Common myeloid progenitor, CD34-positive (primary cell): ENCODE data around the gene NAA60.
"Not testable (repeated sequence)": the region's sequence is repeated elsewhere in the genome, so short reads cannot be mapped to it uniquely, and the experiment has no call there.

Experiments used
- CTCF ChIA-PET: fragments of 350-600 bp; sonication (Branson Sonifier 250); formaldehyde crosslinking; loops from one replicate; lab custom pipeline; 2021; ENCODE audit warnings: antibody characterized with exemption; lab: Charles Lee
- POLR2A ChIA-PET: fragments of 350-600 bp; sonication (Branson Sonifier 250); formaldehyde crosslinking; loops from one replicate; lab custom pipeline; 2021; ENCODE audit warnings: antibody characterized with exemption; lab: Charles Lee
- DNase-seq, 3 donors: peaks; one replicate each; pipeline versions ENCODE4 v3.0.0 to v3.0.0-alpha.2; 2013
- H3K27ac ChIP-seq, 2 experiments: 1 replicate in 1 of 2; 2 replicates in 1 of 2; pipeline ENCODE4 v1.7.0; 2013; ENCODE audit warnings: inconsistent platforms in 2 of 2, low read length in 2 of 2, mild to moderate bottlenecking in 2 of 2, low read depth in 1 of 2, moderate library complexity in 1 of 2; ENCODE audit not compliant: severe bottlenecking in 2 of 2, insufficient read depth in 1 of 2, poor library complexity in 1 of 2
- H3K27me3 ChIP-seq, 5 experiments: replicated peaks in 2 of 5; 1 replicate in 3 of 5; 2 replicates in 2 of 5; pipeline versions ENCODE4 v1.6.1 to v1.7.0; 2013; ENCODE audit warnings: low read length in 4 of 5, mild to moderate bottlenecking in 2 of 5, moderate library complexity in 2 of 5, inconsistent platforms in 1 of 5; ENCODE audit not compliant: insufficient read depth in 5 of 5, control insufficient read depth in 4 of 5
- H3K36me3 ChIP-seq, 4 experiments: 1 replicate in 2 of 4; 2 replicates in 2 of 4; pipeline versions ENCODE4 v1.6.1 to v1.7.0; 2013; ENCODE audit warnings: low read length in 3 of 4, control low read depth in 1 of 4, mild to moderate bottlenecking in 1 of 4; ENCODE audit not compliant: control insufficient read depth in 4 of 4, insufficient read depth in 4 of 4
- H3K4me1 ChIP-seq, 4 experiments: 1 replicate in 3 of 4; 2 replicates in 1 of 4; pipeline versions ENCODE4 v1.6.1 to v1.7.1; 2013; ENCODE audit warnings: low read length in 3 of 4, mild to moderate bottlenecking in 3 of 4, control low read depth in 1 of 4, inconsistent platforms in 1 of 4, moderate library complexity in 1 of 4; ENCODE audit not compliant: control insufficient read depth in 4 of 4, insufficient read depth in 4 of 4; ENCODE audit errors: control extremely low read depth in 1 of 4
- H3K4me3 ChIP-seq, 7 experiments: 1 replicate in 4 of 7; 2 replicates in 3 of 7; pipeline versions ENCODE4 v1.5.1 to v1.7.0; 2013; ENCODE audit warnings: mild to moderate bottlenecking in 7 of 7, low read length in 6 of 7, moderate library complexity in 6 of 7, inconsistent platforms in 2 of 7, low read depth in 2 of 7, control low read depth in 1 of 7; ENCODE audit not compliant: insufficient read depth in 4 of 7, control insufficient read depth in 1 of 7; ENCODE audit errors: extremely low read depth in 1 of 7
- H3K9me3 ChIP-seq, 5 experiments: 1 replicate in 4 of 5; 2 replicates in 1 of 5; pipeline versions ENCODE4 v1.6.1 to v1.7.1; 2013; ENCODE audit warnings: low read length in 4 of 5, mild to moderate bottlenecking in 2 of 5, inconsistent platforms in 1 of 5, low read depth in 1 of 5, moderate library complexity in 1 of 5; ENCODE audit not compliant: control insufficient read depth in 4 of 5, insufficient read depth in 2 of 5; ENCODE audit errors: control extremely low read depth in 1 of 5
- WGBS: methylation state at CpG from one replicate; pipeline ENCODE4 v1.1.5; 2013; ENCODE audit not compliant: insufficient coverage; 5-methylcytosine and 5-hydroxymethylcytosine counted together

Gene NAA60

GRCh38 chr16:3495176-3495575 is 51.7 kb downstream of the NAA60 start, which contains the start of gene C16orf90:
Gene C16orf90, minus strand, starts transcription at chr16:3495489. Its CDS starts 68 bp downstream, at chr16:3495421.
- Histone ChIP-seq H3K4me1 (peaks cover 0 to 14% (median 4%) of the 10 kb centered on the region in 4 experiments), H3K9me3 (no peaks in the 10 kb centered on the region), H3K27me3 (no peaks in the 10 kb centered on the region), H3K36me3 (no peaks in the 10 kb centered on the region), H3K4me3 (no peak within 1 kb of the TSS), H3K27ac (no peak within 1 kb of the TSS)
- no CpG with 5 or more reads among the region's 3 CpGs for WGBS
- POLR2A ChIA-PET: no interaction called here
- DNase-seq: no peak
- CTCF ChIA-PET: no interaction called here

DNA sequence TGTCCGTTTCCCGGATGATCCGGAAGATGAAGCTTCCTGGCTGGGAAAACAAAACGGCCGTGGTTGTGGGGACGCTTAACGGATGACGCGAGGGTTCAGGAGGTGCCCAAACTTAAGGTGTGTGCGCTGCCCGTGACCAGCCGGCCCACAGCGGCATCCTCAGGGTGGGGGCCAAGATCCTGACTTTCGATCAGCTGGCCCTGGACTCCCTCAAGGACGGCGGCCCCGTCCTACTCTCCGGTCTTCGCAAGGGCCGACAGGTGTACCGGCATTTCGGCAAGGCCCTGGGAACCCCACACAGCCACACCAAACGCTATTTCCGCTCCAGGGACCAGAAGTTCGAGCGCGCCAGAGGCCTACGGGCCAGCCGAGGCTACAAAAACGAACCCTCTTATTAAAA is 52.9 kb downstream of the NAA60 start:
- H3K27ac ChIP-seq: no peak overlapping the region
- no peaks in the 10 kb centered on the region for H3K36me3 ChIP-seq
- DNase-seq: no peak
- WGBS: 99% methylated on average over 26 of the region's 30 CpGs
- no peaks in the 10 kb centered on the region for H3K9me3 ChIP-seq
- no peaks in the 10 kb centered on the region for H3K27me3 ChIP-seq
- POLR2A ChIA-PET: no interaction called here
- CTCF ChIA-PET: no interaction called here
- H3K4me1 ChIP-seq: peaks cover 0 to 14% (median 6%) of the 10 kb centered on the region in 4 experiments
- H3K4me3 ChIP-seq: no peak overlapping the region

DNA sequence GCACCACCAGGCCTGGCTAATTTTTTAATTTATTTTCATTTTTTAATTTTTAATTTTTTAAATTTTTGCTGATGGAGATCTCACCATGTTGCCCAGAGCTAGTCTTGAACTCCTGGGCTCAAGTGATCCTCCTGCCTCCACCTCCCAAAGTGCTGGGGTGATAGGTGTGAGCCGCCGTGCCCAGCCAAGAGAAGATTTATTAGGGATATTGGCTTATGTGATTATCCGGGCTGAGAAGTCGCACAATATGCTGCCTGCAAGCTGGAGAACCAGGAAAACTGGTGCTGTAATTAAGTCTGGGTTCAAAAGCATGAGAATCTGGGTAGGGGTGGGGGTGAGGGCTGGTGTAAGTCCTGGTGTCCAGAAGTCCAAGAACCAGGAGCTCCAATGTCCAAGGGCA is 54.3 kb downstream of the NAA60 start:
- CTCF ChIA-PET: no interaction called here

DNA sequence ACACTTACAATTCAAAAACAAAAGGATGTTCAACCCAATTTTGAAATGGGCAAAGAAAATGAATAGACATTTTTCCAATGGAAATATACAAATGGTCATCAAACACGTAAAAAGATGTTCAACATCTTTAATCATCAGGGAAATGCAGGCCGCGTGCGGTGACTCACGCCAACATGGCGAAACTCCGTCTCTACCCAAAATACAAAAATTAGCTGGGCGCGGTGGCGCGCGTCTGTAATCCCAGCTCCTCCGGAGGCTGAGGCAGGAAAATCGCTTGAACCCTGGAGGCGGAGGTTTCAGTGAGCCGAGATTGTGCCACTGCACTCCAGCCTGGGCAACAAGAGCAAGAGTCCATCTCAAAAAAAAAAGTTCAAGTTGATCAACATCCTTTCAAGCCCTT is 55.5 kb downstream of the NAA60 start:
- Histone ChIP-seq H3K9me3 (no peaks in the 10 kb centered on the region), H3K4me3 (no peak overlapping the region), H3K27me3 (no peaks in the 10 kb centered on the region), H3K36me3 (no peaks in the 10 kb centered on the region), H3K27ac (no peak overlapping the region), H3K4me1 (peaks cover 2 to 23% (median 17%) of the 10 kb centered on the region in 4 experiments)
- ChIA-PET CTCF (interaction anchor here (1.4 kb wide), 1 partner anchor 9 kb away, joined by 3 read pairs; no protein-coding TSS in a partner anchor), POLR2A (no interaction called here)
- DNase-seq: no peak
- 98% methylated on average over 16 of the region's 16 CpGs for WGBS

More for the DNA sequence above, 54.3 kb downstream of the NAA60 start:
- no peak for DNase-seq
- Histone ChIP-seq H3K4me3 (no peak overlapping the region), H3K36me3 (no peaks in the 10 kb centered on the region), H3K9me3 (no peaks in the 10 kb centered on the region), H3K27ac (no peak overlapping the region), H3K4me1 (peaks cover 2 to 18% (median 13%) of the 10 kb centered on the region in 4 experiments), H3K27me3 (no peaks in the 10 kb centered on the region)
- 100% methylated on average over 2 of the region's 4 CpGs for WGBS
- POLR2A ChIA-PET: no interaction called here

DNA sequence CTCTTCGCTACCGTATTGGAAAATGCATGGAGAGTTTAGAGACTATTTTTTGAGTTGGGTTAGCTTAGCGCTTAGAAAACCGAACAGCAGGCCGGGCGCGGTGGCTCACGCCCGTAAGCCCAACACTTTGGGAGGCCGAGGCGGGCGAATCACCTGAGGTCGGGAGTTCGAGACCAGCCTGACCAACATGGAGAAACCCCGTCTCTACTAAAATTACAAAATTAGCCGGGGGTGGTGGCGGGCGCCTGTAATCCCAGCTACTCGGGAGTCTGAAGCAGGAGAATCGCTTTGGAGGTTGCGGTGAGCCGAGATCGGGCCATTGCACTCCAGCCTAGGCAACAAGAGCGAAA is 57.9 kb downstream of the NAA60 start:
- not testable (repeated sequence) for H3K9me3 ChIP-seq, H3K27me3 ChIP-seq, H3K36me3 ChIP-seq
- DNase-seq: peak in 1 of 3 donors; percentile 22
- H3K27ac ChIP-seq: peak overlapping the region; percentile 64 to 84
- ChIA-PET CTCF (interaction anchor here (0.7 to 0.9 kb wide), 2 partner anchors 12 to 370 kb away, joined by 3 read pairs; no protein-coding TSS in a partner anchor), POLR2A (interaction anchor here (1.4 kb wide), 1 partner anchor 219 kb away, joined by 4 read pairs; no protein-coding TSS in a partner anchor)
- 20% methylated on average over 23 of the region's 24 CpGs for WGBS
- peaks cover 2 to 23% (median 18%) of the 10 kb centered on the region in 4 experiments for H3K4me1 ChIP-seq
- peak overlapping the region; percentile 64 to 85 (median 78) for H3K4me3 ChIP-seq

DNA sequence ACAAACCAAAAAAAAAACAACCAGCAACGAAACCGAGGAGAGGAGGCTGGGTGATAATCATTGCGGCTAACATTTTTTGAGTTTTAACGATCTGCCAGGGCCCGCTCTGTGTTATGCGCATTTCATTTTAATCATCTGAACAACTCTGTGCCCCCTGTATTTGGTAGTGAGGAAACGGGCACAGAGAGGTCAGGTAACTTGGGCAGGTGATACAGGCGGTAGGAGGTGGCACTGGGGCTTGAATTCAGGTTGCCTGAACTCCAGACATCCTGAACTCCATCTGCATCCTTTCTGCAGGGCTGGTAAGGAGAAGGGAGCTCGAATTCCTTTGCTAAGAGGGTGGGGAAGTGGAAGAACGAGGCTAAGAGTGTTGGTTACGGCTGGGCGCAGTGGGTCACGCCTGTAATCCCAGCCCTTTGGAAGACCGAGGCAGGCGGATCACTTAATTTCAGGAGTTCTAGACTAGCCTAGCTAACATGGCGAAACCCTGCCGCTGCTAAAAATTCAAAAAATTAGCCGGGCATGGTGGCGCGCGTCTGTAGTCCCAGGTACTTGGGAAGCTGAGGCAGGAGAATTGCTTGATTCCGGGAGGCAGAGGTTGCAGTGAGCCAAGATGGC is 58.4 kb downstream of the NAA60 start:
- H3K4me3 ChIP-seq: peak overlapping the region in 6 of 7 experiments; percentile 64 to 85 (median 82)
- H3K4me1 ChIP-seq: peaks cover 2 to 23% (median 18%) of the 10 kb centered on the region in 4 experiments
- H3K27me3 ChIP-seq: no peaks in the 10 kb centered on the region
- no peaks in the 10 kb centered on the region for H3K9me3 ChIP-seq
- no peak overlapping the region for H3K27ac ChIP-seq
- WGBS: 85% methylated on average over 20 of the region's 22 CpGs
- no peak for DNase-seq
- H3K36me3 ChIP-seq: peaks cover 0 to 12% (median 0%) of the 10 kb centered on the region in 4 experiments
- ChIA-PET CTCF (interaction anchor here (0.7 to 0.9 kb wide), 2 partner anchors 11 to 370 kb away, joined by 3 read pairs; no protein-coding TSS in a partner anchor), POLR2A (no interaction called here)

DNA sequence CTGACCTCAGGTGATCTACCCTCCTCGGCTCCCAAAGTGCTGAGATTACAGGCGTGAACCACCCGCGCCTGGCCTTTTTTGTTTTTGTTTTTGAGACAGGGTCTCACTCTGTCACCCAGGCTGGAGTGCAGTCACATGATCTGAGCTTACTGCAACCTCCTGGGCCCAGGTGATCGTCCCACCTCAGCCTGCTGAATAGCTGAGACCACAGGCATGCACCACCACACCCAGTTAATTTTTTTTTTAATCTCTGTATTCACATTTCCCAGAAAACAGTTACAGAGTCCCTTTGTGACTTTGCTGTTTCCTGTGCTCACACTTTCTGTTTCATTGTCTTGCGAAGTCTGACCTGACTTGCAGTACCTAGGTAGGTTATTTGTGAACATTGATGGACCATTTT is 60.0 kb downstream of the NAA60 start:
- Histone ChIP-seq H3K27me3 (no peaks in the 10 kb centered on the region), H3K27ac (no peak overlapping the region), H3K36me3 (peaks cover 0 to 24% (median 5%) of the 10 kb centered on the region in 4 experiments), H3K4me3 (peak overlapping the region in 1 of 7 experiments; percentile 16), H3K4me1 (peaks cover 2 to 23% (median 18%) of the 10 kb centered on the region in 4 experiments), H3K9me3 (no peaks in the 10 kb centered on the region)
- peak in 1 of 3 donors; percentile 23 for DNase-seq
- ChIA-PET POLR2A (interaction anchor here (0.7 kb wide), 1 partner anchor 107 kb away, joined by 5 read pairs; no protein-coding TSS in a partner anchor), CTCF (no interaction called here)
- WGBS: 67% methylated on average over 6 of the region's 6 CpGs
